Activated T-helper 9 cell treated with anti-CD3 and anti-CD28 coated beads, Interleukin-2, amount 50 U/mL, for 16 hours (primary cell): Measurements from ENCODE around the gene GFRA4.
"Not testable (repeated sequence)": the region's sequence is repeated elsewhere in the genome, so short reads cannot be mapped to it uniquely, and the experiment has no call there.

Source experiments
- DNase-seq: peaks from one replicate; pipeline ENCODE4 v3.0.0-alpha.2; 2020; ENCODE audit warnings: low read depth

Gene GFRA4

GRCh38 chr20:3615171-3615840, 47.9 kb downstream of the GFRA4 start:
- not testable (repeated sequence) for DNase-seq

- DNase-seq: no peak
Measured at GRCh38 chr20:3614466-3614865, 48.7 kb downstream of the GFRA4 start.

DNA sequence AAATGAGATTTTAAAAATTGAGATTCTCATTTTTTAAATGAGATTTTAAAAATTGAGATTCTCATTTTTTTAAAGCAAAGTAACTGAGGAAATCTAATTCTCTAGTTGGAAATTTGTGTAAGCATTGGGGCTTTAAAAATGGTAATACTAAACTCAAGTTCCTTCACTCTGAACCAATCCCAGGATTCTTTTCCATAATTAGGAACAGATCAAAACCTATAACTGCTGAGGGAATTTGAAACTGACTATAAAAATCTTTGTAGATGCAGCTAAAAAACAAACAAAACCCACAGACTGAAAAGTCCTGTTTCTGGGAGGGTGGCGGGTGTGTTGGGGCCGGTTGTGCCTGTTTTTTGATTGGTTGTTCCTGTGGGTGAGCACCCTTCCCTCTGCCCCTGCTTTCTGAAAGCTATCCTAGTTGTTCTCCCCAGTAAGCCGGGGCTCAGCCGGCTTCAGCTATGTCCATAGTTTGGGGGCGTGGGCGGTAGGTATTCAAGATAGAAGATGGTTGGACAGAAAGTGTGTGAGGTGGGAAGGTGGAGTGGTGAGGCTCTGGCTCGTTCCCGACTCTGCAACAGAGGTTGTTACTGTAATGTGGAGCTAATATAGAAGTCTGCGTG, 49.3 kb downstream of the GFRA4 start:
- DNase-seq: no peak

- DNase-seq: no peak
Measured at GRCh38 chr20:3612795-3613572, 50.2 kb downstream of the GFRA4 start.

DNA sequence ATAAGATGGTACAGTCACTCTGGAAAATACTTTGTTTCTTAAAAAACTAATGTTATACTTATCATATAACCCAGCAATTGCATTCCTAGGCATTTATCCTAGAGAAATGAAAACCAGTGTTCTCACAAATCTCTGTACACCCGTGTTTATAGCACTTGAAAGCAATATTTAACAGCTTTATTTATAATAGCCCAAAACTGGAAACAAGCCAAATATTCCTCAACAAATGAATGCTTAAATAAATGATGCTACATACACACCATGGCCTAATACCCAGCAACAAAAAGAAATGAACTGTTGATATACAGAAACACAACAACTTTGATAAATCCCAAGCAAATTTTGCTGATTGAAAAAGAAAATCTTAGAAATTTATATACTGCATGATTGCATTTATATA, 51.3 kb downstream of the GFRA4 start:
- no peak for DNase-seq
